ENCODE results near the gene H1-8.

GRCh38 chr3:129558081-129558771 lies 15.3 kb downstream of the H1-8 start:
- no peak for TF ChIP-seq ZBTB20 (tag by site-specific recombination; IDR thresholded peaks at IDR 0.05)
- no peak for TF ChIP-seq YY1 (tag by site-specific recombination; IDR thresholded peaks at IDR 0.05)
- TF ChIP-seq ZNF510 (tag by site-specific recombination; IDR thresholded peaks at IDR 0.05; ENCODE audit: insufficient replicate concordance) = no peak
- TF ChIP-seq ZBTB11 (tag by site-specific recombination; conservative IDR thresholded peaks at IDR 0.05; ENCODE audit: low read depth) = no peak
- TF ChIP-seq CTCF (tag by site-specific recombination; IDR thresholded peaks at IDR 0.05) = no peak
- TF ChIP-seq ZNF157 (tag by site-specific recombination; IDR thresholded peaks at IDR 0.05) = no peak
- no peak for TF ChIP-seq ZNF140 (tag by site-specific recombination; IDR thresholded peaks at IDR 0.05)
- TF ChIP-seq PRDM6 (tag by site-specific recombination; IDR thresholded peaks at IDR 0.05) = no peak
- TF ChIP-seq ZNF747 (tag by site-specific recombination; IDR thresholded peaks at IDR 0.05) = no peak
- TF ChIP-seq ZNF501 (tag by site-specific recombination; IDR thresholded peaks at IDR 0.05) = no peak
